Tibial nerve (tissue), 4 donors: Measurements from ENCODE around the gene NACC1. TPM values are rescaled to one million over a fixed set of nuclear protein-coding genes. Genes with fewer than 3 reads are reported as not detected.
"Not testable (repeated sequence)": the region's sequence is repeated elsewhere in the genome, so short reads cannot be mapped to it uniquely, and the experiment has no call there.

ENCODE experiments used
- DNase-seq, 2 donors: peaks; one replicate each; pipeline ENCODE4 v3.0.0-alpha.2; 2019; ENCODE audit warnings: low spot score in 2 of 2
- H3K27ac ChIP-seq, 4 donors: fragments of 200-600 bp; sonication (generic) in 3 of 4; one replicate each; pipeline ENCODE4 v1.5.1; 2017 to 2019; ENCODE audit warnings: mild to moderate bottlenecking in 1 of 4
- H3K27me3 ChIP-seq, 2 donors: fragments of 200-600 bp; sonication (generic) in 1 of 2; one replicate each; pipeline versions ENCODE4 v1.5.1 to v1.6.0; 2017 to 2019
- H3K36me3 ChIP-seq, 3 donors: fragments of 200-600 bp; sonication (generic); one replicate each; pipeline ENCODE4 v1.5.1; 2018 to 2019
- H3K4me1 ChIP-seq, 4 donors: fragments of 200-600 bp; sonication (generic) in 3 of 4; one replicate each; pipeline ENCODE4 v1.5.1; 2017 to 2019
- H3K4me3 ChIP-seq, 4 donors: fragments of 200-600 bp; sonication (generic) in 3 of 4; one replicate each; pipeline ENCODE4 v1.5.1; 2017 to 2019; ENCODE audit warnings: mild to moderate bottlenecking in 1 of 4, moderate library complexity in 1 of 4
- H3K9me3 ChIP-seq, 4 donors: fragments of 200-600 bp; sonication (generic) in 3 of 4; one replicate each; pipeline ENCODE4 v1.5.1; 2017 to 2019
- CTCF ChIP-seq, 5 experiments: fragments of 200-600 bp in 3 of 5; fragments of 450-650 bp in 2 of 5; sonication (generic) in 3 of 5; IDR thresholded peaks; one replicate each; pipeline ENCODE4 v1.5.1; 2016 to 2019; ENCODE audit warnings: antibody characterized with exemption in 5 of 5, mild to moderate bottlenecking in 3 of 5, moderate library complexity in 2 of 5
- EP300 ChIP-seq, 2 donors: sonication (generic); formaldehyde crosslinking; IDR thresholded peaks; one replicate each; pipeline ENCODE4 v1.6.1; 2017; ENCODE audit warnings: antibody characterized with exemption in 2 of 2, mild to moderate bottlenecking in 1 of 2
- POLR2A ChIP-seq, 2 donors: fragments of 450-650 bp; IDR thresholded peaks; one replicate each; pipeline ENCODE4 v1.6.1; 2017; ENCODE audit warnings: antibody characterized with exemption in 2 of 2, mild to moderate bottlenecking in 2 of 2, moderate library complexity in 2 of 2
- WGBS, 2 donors: methylation state at CpG; one replicate each; pipeline ENCODE4 v1.1.5; 2018; 5-methylcytosine and 5-hydroxymethylcytosine counted together
- total RNA-seq, 4 donors: library from RNA; depleted of rRNA; stranded (reverse); fragments of >200 nt; gene quantifications; one replicate each; pipeline ENCODE4 v1.1.0, GENCODE V29; 2016

NACC1 gene
- total RNA-seq, 4 donors from 2014 or later: 15.3 to 37.1 (median 25.8) TPM

GRCh38 chr19:13173139-13173737, 55.2 kb downstream of the NACC1 start:
- Histone ChIP-seq H3K4me3 (no peak overlapping the region), H3K27ac (peak overlapping the region in 3 of 4 donors; percentile 15 to 83 (median 62)), H3K9me3 (no peaks in the 10 kb centered on the region), H3K36me3 (no peaks in the 10 kb centered on the region), H3K27me3 (no peaks in the 10 kb centered on the region), H3K4me1 (peaks cover 0 to 17% (median 16%) of the 10 kb centered on the region in 4 donors)
- TF ChIP-seq POLR2A (IDR thresholded peaks at IDR 0.05): no peak
- no peak for TF ChIP-seq EP300 (IDR thresholded peaks at IDR 0.05)
- TF ChIP-seq CTCF (IDR thresholded peaks at IDR 0.05): no peak
- DNase-seq: no peak
- WGBS, 2 donors: 81 to 83% methylated on average over 12 of the region's 12 CpGs

DNA sequence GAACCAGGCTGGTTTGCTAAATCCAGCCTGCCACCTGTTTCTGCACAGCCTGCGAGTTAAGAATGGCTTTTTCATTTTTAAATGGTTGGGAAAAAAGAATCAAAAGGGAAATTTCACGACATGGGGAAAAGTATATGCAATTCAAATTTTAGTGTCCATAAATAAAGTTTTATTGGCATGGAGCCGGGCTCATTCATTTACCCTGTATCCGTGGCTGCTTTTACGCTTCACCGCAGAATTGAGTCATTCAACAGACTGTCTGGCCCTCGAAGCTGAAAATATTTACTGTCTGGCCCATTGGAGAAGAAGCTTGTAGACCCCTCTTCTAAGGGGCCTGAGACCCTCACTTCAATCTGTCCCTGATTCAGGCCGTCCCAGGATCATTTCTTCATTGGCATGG, 58.3 kb downstream of the NACC1 start:
- Histone ChIP-seq H3K27ac (no peak overlapping the region), H3K9me3 (no peaks in the 10 kb centered on the region), H3K4me3 (no peak overlapping the region), H3K36me3 (no peaks in the 10 kb centered on the region), H3K4me1 (peaks cover 0 to 19% (median 15%) of the 10 kb centered on the region in 4 donors), H3K27me3 (no peaks in the 10 kb centered on the region)
- WGBS, 2 donors: 64 to 71% methylated on average over 8 of the region's 8 CpGs
- DNase-seq: no peak
- no peak for TF ChIP-seq POLR2A (IDR thresholded peaks at IDR 0.05)
- no peak for TF ChIP-seq EP300 (IDR thresholded peaks at IDR 0.05)
- TF ChIP-seq CTCF (IDR thresholded peaks at IDR 0.05): no peak

DNA sequence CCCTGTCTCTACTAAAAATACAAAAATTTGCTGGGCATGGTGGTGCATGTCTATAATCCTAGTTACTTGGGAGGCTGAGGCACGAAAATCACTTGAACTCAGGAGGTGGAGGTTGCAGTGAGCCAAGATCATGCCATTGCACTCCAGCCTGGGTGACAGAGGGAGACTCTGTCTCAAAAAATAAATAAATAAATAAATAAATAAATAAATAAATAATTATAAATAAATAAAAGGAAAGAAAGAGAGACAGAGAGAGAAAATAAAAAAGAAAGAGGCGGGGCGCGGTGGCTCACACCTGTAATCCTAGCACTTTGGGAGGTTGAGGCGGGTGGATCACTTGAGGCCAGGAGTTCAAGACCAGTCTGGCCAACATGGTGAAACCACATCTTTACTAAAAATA, 59.5 kb downstream of the NACC1 start:
- H3K4me1 ChIP-seq: peaks cover 0 to 21% (median 16%) of the 10 kb centered on the region in 4 donors
- H3K27ac ChIP-seq, H3K36me3 ChIP-seq, DNase-seq, H3K9me3 ChIP-seq, H3K27me3 ChIP-seq, H3K4me3 ChIP-seq: not testable (repeated sequence)
- 95 to 98% methylated on average over 5 of the region's 5 CpGs for WGBS, 2 donors

GRCh38 chr19:13178291-13178690, 60.2 kb downstream of the NACC1 start:
- DNase-seq, H3K9me3 ChIP-seq, H3K4me3 ChIP-seq, H3K36me3 ChIP-seq, H3K27me3 ChIP-seq, H3K27ac ChIP-seq: not testable (repeated sequence)
- peaks cover 0 to 14% (median 11%) of the 10 kb centered on the region in 4 donors for H3K4me1 ChIP-seq
- 91 to 93% methylated on average over 10 of the region's 10 CpGs for WGBS, 2 donors

DNA sequence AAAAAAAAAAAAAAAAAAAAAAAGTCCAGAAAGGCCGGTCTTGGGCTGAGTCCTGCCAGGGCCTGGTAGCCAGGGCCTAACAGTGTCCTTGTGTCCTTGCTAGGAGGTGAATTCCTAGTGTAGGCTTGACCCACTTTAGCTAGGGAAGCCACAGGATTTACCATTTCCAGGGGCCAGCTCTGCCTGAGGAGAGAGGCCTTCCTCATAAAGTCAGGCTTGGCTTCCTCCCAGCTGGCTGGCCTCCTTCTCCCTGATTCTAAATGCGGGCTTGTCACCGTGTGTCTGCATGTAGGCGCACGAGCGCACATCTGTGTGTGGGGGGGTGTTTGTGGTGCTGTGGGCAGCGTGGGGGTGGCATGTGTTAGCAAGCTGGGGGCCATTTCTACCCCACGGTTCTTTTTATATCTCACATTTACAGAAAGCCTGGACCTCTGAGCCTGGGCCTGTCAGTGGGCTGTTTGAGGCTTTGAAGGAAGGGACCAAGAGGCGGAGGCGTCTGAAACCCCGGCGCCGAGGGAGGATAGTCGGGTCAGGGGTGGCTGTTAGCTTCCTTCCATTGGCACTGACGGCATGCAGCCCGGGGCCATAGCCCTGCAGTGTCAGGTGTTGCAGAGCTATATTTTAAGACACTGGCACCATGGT, 63.8 kb downstream of the NACC1 start:
- Histone ChIP-seq H3K27me3 (no peaks in the 10 kb centered on the region), H3K4me3 (no peak overlapping the region), H3K9me3 (no peaks in the 10 kb centered on the region), H3K27ac (peak overlapping the region in 2 of 4 donors; percentile 61 to 70), H3K36me3 (no peaks in the 10 kb centered on the region), H3K4me1 (peaks cover 0 to 14% (median 9%) of the 10 kb centered on the region in 4 donors)
- peak in 1 of 2 donors; percentile 50 for DNase-seq
- 11 to 20% methylated on average over 16 of the region's 16 CpGs for WGBS, 2 donors
- TF ChIP-seq EP300 (IDR thresholded peaks at IDR 0.05) (peak in 1 of 2 donors; percentile 18), POLR2A (IDR thresholded peaks at IDR 0.05) (no peak), CTCF (IDR thresholded peaks at IDR 0.05) (no peak)

- not testable (repeated sequence) for DNase-seq, H3K4me3 ChIP-seq, H3K36me3 ChIP-seq, H3K9me3 ChIP-seq, H3K27me3 ChIP-seq, H3K27ac ChIP-seq
- H3K4me1 ChIP-seq: peaks cover 0 to 14% (median 9%) of the 10 kb centered on the region in 4 donors
- 58 to 61% methylated on average over 18 to 22 of the region's 23 CpGs for WGBS, 2 donors
Observed at GRCh38 chr19:13184926-13185325, 66.9 kb downstream of the NACC1 start.

DNA sequence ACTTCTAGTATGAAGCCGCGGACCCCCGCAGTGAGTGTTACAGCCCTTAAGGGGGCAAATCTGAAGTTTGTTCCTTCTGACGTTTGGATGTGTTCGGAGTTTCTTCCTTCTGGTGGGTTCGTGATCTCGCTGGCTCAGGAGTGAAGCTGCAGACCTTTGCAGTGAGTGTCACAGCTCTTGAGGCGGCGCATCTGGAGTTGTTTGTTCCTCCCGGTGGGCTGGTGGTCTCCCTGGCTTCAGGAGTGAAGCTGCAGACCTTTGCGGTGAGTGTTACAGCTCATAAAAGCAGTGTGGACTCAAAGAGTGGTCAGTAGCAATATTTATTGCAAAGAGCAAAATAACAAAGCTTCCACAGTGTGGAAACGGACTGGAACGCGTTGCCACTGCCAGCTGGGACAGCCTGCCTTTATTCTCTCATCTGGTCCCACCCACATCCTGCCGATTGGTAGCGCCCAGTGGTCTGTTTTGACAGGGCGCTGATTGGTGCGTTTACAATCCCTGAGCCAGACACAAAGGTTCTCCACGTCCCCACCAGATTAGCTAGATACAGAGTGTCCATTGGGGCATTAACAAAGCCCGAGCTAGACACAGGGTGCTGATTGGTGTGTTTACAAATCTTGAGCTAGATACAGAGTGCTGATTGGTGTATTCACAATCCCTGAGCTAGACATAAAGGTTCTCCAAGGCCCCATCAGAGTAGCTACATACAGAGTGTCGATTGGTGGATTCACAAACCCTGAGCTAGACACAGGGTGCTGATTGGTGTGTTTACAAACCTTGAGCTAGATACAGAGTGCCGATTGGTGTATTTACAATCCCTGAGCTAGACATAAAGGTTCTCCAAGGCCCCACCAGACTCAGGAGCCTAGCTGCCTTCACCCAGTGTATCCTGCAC, 67.9 kb downstream of the NACC1 start:
- not testable (repeated sequence) for H3K4me3 ChIP-seq, H3K27ac ChIP-seq, DNase-seq, H3K27me3 ChIP-seq, H3K9me3 ChIP-seq, H3K36me3 ChIP-seq
- peaks cover 0 to 14% (median 9%) of the 10 kb centered on the region in 4 donors for H3K4me1 ChIP-seq
- 70% methylated on average over 22 of the region's 22 CpGs for WGBS, 2 donors

DNA sequence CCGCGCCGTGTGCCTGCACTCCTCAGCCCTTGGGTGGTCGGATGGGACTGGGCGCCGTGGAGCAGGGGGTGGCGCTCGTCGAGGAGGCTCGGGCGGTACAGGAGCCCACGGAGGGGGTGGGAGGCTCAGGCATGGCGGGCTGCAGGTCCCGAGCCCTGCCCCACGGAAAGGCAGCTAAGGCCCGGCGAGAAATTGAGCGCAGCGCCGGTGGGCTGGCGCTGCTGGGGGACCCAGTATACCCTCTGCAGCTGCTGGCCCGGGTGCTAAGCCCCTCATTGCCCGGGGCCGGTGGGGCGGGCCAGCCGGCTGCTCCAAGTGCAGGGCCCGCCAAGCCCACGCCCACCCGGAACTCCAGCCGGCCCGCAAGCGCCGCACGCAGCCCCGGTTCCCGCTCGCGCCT, 68.6 kb downstream of the NACC1 start:
- H3K27me3 ChIP-seq, H3K9me3 ChIP-seq, H3K36me3 ChIP-seq, H3K27ac ChIP-seq, DNase-seq, H3K4me3 ChIP-seq, H3K4me1 ChIP-seq: not testable (repeated sequence)
- 95 to 97% methylated on average over 34 to 36 of the region's 38 CpGs for WGBS, 2 donors
